ENCODE results near the gene FOXE3.

Gene FOXE3

GRCh38 chr1:47411436-47411835, 4.6 kb upstream of the FOXE3 start:
- TF ChIP-seq Cebpa-rat (IDR thresholded peaks at IDR 0.05): no peak
- Histone ChIP-seq H3K27me3 (peaks cover 14 to 21% (median 18%) of the 10 kb centered on the region in 11 experiments), H3K4me2 (peak overlapping the region in 3 of 11 experiments; percentile 20 to 43 (median 33); a peak in 5 of 22 replicates)

GRCh38 chr1:47412437-47412836, 3.6 kb upstream of the FOXE3 start:
- Histone ChIP-seq H3K4me3 (no peak overlapping the region), H3K9me3 (replicated peaks in 1 of 11) (peaks cover 9 to 17% (median 12%) of the 10 kb centered on the region in 11 experiments; a peak in 21 of 22 replicates), H4K20me1 (no peaks in the 10 kb centered on the region; a peak in 2 of 22 replicates), H3K4me2 (no peak overlapping the region), H3K4me1 (peaks cover 0 to 35% (median 2%) of the 10 kb centered on the region in 10 experiments; a peak in 7 of 20 replicates), H3K27me3 (peaks cover 24 to 31% (median 28%) of the 10 kb centered on the region in 11 experiments), H3K36me3 (no peaks in the 10 kb centered on the region), H3K9ac (no peak overlapping the region), H3K27ac (no peak overlapping the region)
- TF ChIP-seq Cebpa-rat (IDR thresholded peaks at IDR 0.05): no peak

More at GRCh38 chr1:47411436-47411835, 4.6 kb upstream of the FOXE3 start:
- no peaks in the 10 kb centered on the region; a peak in 2 of 22 replicates for H4K20me1 ChIP-seq
- no peak overlapping the region for H3K9ac ChIP-seq
- H3K4me1 ChIP-seq: peaks cover 0 to 35% (median 2%) of the 10 kb centered on the region in 10 experiments; a peak in 7 of 20 replicates
- no peaks in the 10 kb centered on the region for H3K36me3 ChIP-seq
- no peak overlapping the region for H3K4me3 ChIP-seq
- peaks cover 1 to 7% (median 4%) of the 10 kb centered on the region in 11 experiments; a peak in 18 of 22 replicates for H3K9me3 ChIP-seq (replicated peaks in 1 of 11)
- H3K27ac ChIP-seq: no peak overlapping the region

DNA sequence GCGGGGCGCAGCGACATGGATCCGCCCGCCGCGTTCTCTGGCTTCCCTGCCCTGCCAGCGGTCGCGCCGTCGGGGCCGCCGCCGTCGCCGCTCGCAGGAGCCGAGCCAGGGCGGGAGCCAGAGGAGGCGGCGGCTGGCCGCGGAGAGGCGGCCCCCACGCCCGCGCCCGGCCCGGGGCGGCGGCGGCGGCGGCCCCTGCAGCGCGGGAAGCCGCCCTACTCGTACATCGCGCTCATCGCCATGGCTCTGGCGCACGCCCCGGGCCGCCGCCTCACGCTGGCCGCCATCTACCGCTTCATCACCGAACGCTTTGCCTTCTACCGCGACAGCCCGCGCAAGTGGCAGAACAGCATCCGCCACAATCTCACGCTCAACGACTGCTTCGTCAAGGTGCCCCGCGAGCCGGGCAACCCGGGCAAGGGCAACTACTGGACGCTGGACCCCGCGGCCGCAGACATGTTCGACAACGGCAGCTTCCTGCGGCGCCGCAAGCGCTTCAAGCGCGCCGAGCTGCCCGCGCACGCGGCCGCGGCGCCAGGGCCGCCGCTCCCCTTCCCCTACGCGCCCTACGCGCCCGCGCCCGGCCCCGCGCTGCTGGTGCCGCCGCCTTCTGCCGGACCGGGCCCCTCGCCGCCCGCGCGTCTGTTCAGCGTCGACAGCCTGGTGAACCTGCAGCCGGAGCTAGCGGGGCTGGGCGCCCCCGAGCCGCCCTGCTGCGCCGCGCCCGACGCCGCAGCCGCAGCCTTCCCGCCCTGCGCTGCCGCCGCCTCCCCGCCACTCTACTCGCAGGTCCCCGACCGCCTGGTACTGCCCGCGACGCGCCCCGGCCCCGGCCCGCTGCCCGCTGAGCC, 459 bp downstream of the FOXE3 start:
- peaks cover 33 to 46% (median 41%) of the 10 kb centered on the region in 11 experiments for H3K27me3 ChIP-seq
- H3K4me1 ChIP-seq: peaks cover 0 to 7% (median 2%) of the 10 kb centered on the region in 10 experiments; a peak in 7 of 20 replicates
- H3K27ac ChIP-seq: no peak overlapping the region
- no peak overlapping the region for H3K9ac ChIP-seq
- H3K4me2 ChIP-seq: no peak overlapping the region
- no peaks in the 10 kb centered on the region for H3K36me3 ChIP-seq
- no peak for TF ChIP-seq Cebpa-rat (IDR thresholded peaks at IDR 0.05)
- H4K20me1 ChIP-seq: no peaks in the 10 kb centered on the region; a peak in 1 of 22 replicates
- peaks cover 9 to 18% (median 12%) of the 10 kb centered on the region in 11 experiments; a peak in 21 of 22 replicates for H3K9me3 ChIP-seq (replicated peaks in 1 of 11)
- no peak overlapping the region for H3K4me3 ChIP-seq

DNA sequence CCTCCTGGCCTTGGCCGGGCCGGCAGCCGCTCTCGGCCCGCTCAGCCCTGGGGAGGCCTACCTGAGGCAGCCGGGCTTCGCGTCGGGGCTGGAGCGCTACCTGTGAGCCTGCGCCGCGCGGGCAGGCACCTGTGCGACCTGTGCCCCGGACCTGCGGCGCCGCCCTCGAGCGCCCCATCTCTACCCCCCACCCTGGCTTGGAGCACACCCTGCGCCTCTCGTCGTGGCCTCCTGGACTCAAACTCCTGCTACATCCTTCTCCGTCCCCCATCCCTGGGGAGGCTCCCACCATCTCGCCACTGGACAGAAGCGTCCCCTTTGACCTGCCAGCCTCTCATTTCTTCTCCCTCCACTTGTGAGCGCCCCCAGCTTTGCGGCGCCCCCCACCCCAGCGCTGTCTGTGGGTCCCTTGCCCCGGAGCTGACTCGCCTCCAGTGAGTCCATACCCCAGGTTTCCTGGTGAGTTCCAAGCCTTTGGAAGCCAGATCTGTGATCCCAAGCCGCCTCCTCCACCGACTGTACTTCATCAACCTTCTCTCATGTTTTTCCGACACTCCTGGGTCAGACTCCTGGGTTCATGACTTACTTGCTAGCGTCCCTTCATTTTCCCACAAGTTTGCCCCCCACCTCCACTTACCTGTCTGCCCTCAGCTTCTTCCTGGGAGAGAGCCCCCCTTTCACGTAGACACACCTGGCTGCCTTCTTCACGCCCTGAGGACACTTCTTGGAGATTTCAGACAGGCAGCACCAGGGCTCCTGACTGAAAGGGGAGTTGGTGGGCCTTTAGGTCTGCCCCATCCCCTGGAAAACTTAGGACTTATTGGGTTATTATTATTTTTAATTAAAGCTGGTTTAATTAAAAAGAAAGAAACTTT, 1.3 kb downstream of the FOXE3 start:
- Histone ChIP-seq H3K36me3 (no peaks in the 10 kb centered on the region), H4K20me1 (no peaks in the 10 kb centered on the region), H3K9me3 (replicated peaks in 1 of 11) (peaks cover 9 to 18% (median 12%) of the 10 kb centered on the region in 11 experiments; a peak in 21 of 22 replicates), H3K27me3 (peaks cover 33 to 46% (median 41%) of the 10 kb centered on the region in 11 experiments), H3K4me2 (no peak overlapping the region), H3K4me1 (no peaks in the 10 kb centered on the region), H3K9ac (no peak overlapping the region), H3K4me3 (no peak overlapping the region), H3K27ac (no peak overlapping the region)
- no peak for TF ChIP-seq Cebpa-rat (IDR thresholded peaks at IDR 0.05)

- Histone ChIP-seq H3K4me2 (no peak overlapping the region), H3K9ac (no peak overlapping the region), H3K4me1 (no peaks in the 10 kb centered on the region), H3K9me3 (replicated peaks in 1 of 11) (peaks cover 9 to 18% (median 12%) of the 10 kb centered on the region in 11 experiments; a peak in 21 of 22 replicates), H4K20me1 (no peaks in the 10 kb centered on the region; a peak in 1 of 22 replicates), H3K27me3 (peaks cover 33 to 46% (median 41%) of the 10 kb centered on the region in 11 experiments), H3K36me3 (no peaks in the 10 kb centered on the region), H3K4me3 (no peak overlapping the region), H3K27ac (no peak overlapping the region)
- no peak for TF ChIP-seq Cebpa-rat (IDR thresholded peaks at IDR 0.05)
These were observed 2.0 kb downstream of the FOXE3 start for GRCh38 chr1:47418122-47418521.

GRCh38 chr1:47418681-47419325, 2.7 kb downstream of the FOXE3 start:
- H3K4me3 ChIP-seq: no peak overlapping the region
- peaks cover 0 to 4% (median 0%) of the 10 kb centered on the region in 11 experiments; a peak in 2 of 22 replicates for H4K20me1 ChIP-seq
- no peak overlapping the region for H3K9ac ChIP-seq
- H3K4me1 ChIP-seq: no peaks in the 10 kb centered on the region
- peaks cover 33 to 46% (median 41%) of the 10 kb centered on the region in 11 experiments for H3K27me3 ChIP-seq
- H3K9me3 ChIP-seq (replicated peaks in 1 of 11): peaks cover 9 to 18% (median 12%) of the 10 kb centered on the region in 11 experiments; a peak in 21 of 22 replicates
- no peak for TF ChIP-seq Cebpa-rat (IDR thresholded peaks at IDR 0.05)
- no peak overlapping the region for H3K27ac ChIP-seq
- no peaks in the 10 kb centered on the region for H3K36me3 ChIP-seq
- H3K4me2 ChIP-seq: no peak overlapping the region

DNA sequence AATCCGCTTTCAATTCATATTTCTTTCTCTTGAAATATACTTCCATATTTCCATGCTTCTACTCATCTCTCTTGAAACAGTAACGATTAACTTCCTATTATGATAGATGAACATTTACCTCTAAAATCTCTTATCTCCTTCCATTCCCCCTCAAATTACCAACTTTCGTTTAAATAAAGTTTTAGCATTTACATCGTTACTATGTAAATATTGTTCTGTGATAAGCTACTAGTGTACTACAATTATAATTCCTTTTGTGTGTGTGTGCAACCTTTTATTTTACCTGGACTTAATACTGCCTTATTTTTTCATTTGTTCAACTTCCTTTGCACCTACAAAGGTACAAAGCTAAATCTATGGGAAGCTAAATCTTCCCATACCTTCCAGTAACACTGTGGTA, 4.5 kb downstream of the FOXE3 start:
- no peak for TF ChIP-seq Cebpa-rat (IDR thresholded peaks at IDR 0.05)
- peaks cover 25 to 35% (median 31%) of the 10 kb centered on the region in 11 experiments for H3K27me3 ChIP-seq
- H3K9me3 ChIP-seq (replicated peaks in 1 of 11): peaks cover 9 to 18% (median 12%) of the 10 kb centered on the region in 11 experiments; a peak in 21 of 22 replicates
- H3K27ac ChIP-seq: no peak overlapping the region
- H3K36me3 ChIP-seq: no peaks in the 10 kb centered on the region
- H4K20me1 ChIP-seq: peaks cover 0 to 15% (median 0%) of the 10 kb centered on the region in 11 experiments; a peak in 6 of 22 replicates
- no peak overlapping the region for H3K4me2 ChIP-seq
- no peak overlapping the region for H3K9ac ChIP-seq
- no peaks in the 10 kb centered on the region; a peak in 1 of 20 replicates for H3K4me1 ChIP-seq
- no peak overlapping the region for H3K4me3 ChIP-seq

GRCh38 chr1:47423872-47424271, 7.8 kb downstream of the FOXE3 start:
- Histone ChIP-seq H3K27me3 (peaks cover 0 to 2% (median 0%) of the 10 kb centered on the region in 11 experiments; a peak in 2 of 22 replicates), H3K4me2 (no peak overlapping the region), H3K4me1 (no peaks in the 10 kb centered on the region; a peak in 1 of 20 replicates), H3K9ac (no peak overlapping the region), H3K4me3 (no peak overlapping the region), H3K9me3 (replicated peaks in 1 of 11) (no peaks in the 10 kb centered on the region), H4K20me1 (peaks cover 0 to 22% (median 3%) of the 10 kb centered on the region in 11 experiments; a peak in 9 of 22 replicates), H3K36me3 (no peaks in the 10 kb centered on the region), H3K27ac (no peak overlapping the region)
- TF ChIP-seq Cebpa-rat (IDR thresholded peaks at IDR 0.05): no peak
